Aorta (tissue), 5 donors: Measurements from ENCODE around the gene NPAS2. TPM values are rescaled to one million over a fixed set of nuclear protein-coding genes. Genes with fewer than 3 reads are reported as not detected.

Source experiments
- ATAC-seq: fragments of 200-7000 bp; cut with Tn5 transposase; one replicate; pipeline ENCODE4 v1.9.1; 2022; ENCODE audit warnings: moderate library complexity; ENCODE audit not compliant: low FRiP score
- DNase-seq, 2 donors: peaks; one replicate each; pipeline ENCODE4 v3.0.0-alpha.2; 2020
- H3K27ac ChIP-seq, 2 donors: one replicate each; pipeline ENCODE4 v1.5.1; 2013; ENCODE audit warnings: low read length in 2 of 2, mild to moderate bottlenecking in 2 of 2, moderate library complexity in 2 of 2, control low read depth in 1 of 2, inconsistent platforms in 1 of 2, low read depth in 1 of 2
- H3K27me3 ChIP-seq, 2 donors: one replicate each; pipeline ENCODE4 v1.6.1; 2013; ENCODE audit warnings: control low read depth in 1 of 2, low read length in 1 of 2, mild to moderate bottlenecking in 1 of 2, moderate library complexity in 1 of 2; ENCODE audit not compliant: insufficient read depth in 2 of 2, control insufficient read depth in 1 of 2
- H3K36me3 ChIP-seq, 2 donors: one replicate each; pipeline ENCODE4 v1.6.1; 2013; ENCODE audit warnings: control low read depth in 1 of 2, low read length in 1 of 2, mild to moderate bottlenecking in 1 of 2; ENCODE audit not compliant: insufficient read depth in 2 of 2, control insufficient read depth in 1 of 2
- H3K4me1 ChIP-seq, 2 donors: one replicate each; pipeline ENCODE4 v1.6.1; 2013; ENCODE audit warnings: low read length in 2 of 2, control low read depth in 1 of 2, mild to moderate bottlenecking in 1 of 2, moderate library complexity in 1 of 2; ENCODE audit not compliant: insufficient read depth in 2 of 2, control insufficient read depth in 1 of 2
- H3K4me3 ChIP-seq, 2 donors: one replicate each; pipeline ENCODE4 v1.5.1; 2013; ENCODE audit warnings: low read length in 2 of 2, control low read depth in 1 of 2, mild to moderate bottlenecking in 1 of 2
- H3K9me3 ChIP-seq: one replicate; pipeline ENCODE4 v1.6.1; 2013; ENCODE audit warnings: mild to moderate bottlenecking, low read length; ENCODE audit not compliant: control insufficient read depth
- WGBS, 2 donors: extraction: QIAGEN DNeasy Blood & Tissue Kit; methylation state at CpG; one replicate each; pipeline ENCODE4 v1.1.7; 2013; 5-methylcytosine and 5-hydroxymethylcytosine counted together
- intact Hi-C, 2 donors: fragments of 100-400 bp; cut with DNase I; formaldehyde crosslinking; loops; one replicate each; pipeline versions ENCODE4 v1.14.2 to v1.15.0; 2022
- polyA plus RNA-seq, 2 donors: library from polyadenylated mRNA; stranded (reverse); fragments of 200-250 nt; gene quantifications; one replicate each; pipeline ENCODE4 v1.2.3, GENCODE V29; 2013
- total RNA-seq, 2 donors: library from RNA; stranded (reverse); fragmentation: NEBNext Ultra II Directional; extraction: Animal tissue kit (Norgen Biotek cat#: 25700); gene quantifications; one replicate each; pipeline ENCODE4 v1.2.1, GENCODE V29; 2021
- donor health status: healthy with polysubstance abuse.
- donor health status: Bipolar disorder and iron deficiency.
- donor health status: DM: no; HTN: no; CAD: no.
- donor health status: DM: no; HTN: no; CAD: no.
- donor health status: DM: yes; HTN: yes; CAD: no.

Gene NPAS2
- total and polyA plus RNA-seq, 4 donors = 7.8 to 42.0 (median 24.2) TPM

DNA sequence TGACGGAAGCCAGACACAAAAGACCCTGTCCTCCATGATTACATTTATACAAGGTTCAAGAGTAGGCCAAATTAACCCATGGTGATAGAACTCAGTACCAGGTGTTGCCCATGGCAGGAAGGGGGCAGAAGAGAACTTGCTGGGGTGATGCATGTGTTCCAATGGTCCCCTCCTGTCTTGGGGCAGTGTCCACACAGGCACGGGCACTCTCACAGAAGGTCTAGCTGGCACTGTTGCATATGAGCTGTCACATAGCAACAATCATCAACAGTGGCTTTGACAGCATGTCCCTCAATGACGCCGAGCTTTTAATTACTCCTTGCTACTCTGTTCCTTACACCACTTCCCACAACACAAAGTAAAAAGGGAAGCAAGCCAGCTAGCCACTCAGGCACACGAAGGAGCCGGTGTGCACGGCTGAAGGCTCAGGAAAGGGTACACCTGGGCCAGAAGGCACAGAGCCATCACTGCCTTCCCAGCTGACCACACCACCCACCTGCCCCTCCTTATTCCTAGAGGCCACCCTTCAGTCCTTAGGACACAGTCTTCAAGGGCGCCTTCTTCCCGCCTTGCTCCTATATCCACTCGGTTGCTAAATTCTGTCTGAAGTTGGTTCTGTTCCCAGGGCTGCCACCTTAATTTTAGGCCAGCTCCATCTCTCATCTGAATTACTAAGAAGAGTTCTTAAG, 211.1 kb downstream of the NPAS2 start:
- Histone ChIP-seq H3K4me1 (no peaks in the 10 kb centered on the region), H3K4me3 (no peak overlapping the region), H3K9me3 (no peaks in the 10 kb centered on the region), H3K27me3 (no peaks in the 10 kb centered on the region), H3K27ac (no peak overlapping the region), H3K36me3 (peaks cover 0 to 6% of the 10 kb centered on the region in 2 donors)
- ATAC-seq (no peak), DNase-seq (no peak)
- 83 to 84% methylated on average over 10 of the region's 10 CpGs for WGBS, 2 donors
- intact Hi-C loops = no loop called here

DNA sequence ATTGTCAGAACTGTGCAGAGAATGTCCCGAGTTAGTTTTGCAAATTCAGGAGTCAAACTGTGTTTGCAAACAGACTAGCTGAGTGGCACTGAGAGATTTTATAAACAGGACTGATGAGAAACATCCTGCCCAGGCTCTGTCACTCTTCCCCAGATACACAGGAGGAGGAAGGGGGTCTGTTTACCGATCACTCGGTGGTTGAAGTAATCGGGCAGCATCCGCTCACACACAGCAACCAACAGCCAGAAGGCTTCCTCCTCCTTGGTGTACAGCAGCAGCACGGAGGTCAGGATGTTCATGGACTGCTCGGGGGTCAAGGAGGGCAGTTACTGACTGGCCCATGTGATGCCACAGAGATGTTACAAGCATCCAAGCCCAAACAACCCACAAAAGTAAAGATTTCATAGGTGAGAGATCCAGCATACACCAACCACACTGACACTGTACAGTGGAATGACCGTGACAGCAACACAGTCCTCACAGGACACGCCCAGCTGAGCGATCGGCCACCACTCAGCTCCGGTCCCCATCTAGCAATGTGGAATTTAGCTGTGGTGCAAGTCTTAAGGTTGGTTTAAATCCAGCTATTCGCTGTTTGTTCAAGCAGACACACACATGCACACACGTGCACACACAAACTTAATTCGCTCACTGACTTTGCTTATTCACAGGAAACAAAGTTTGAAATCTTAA, 212.3 kb downstream of the NPAS2 start:
- no peak for ATAC-seq
- Histone ChIP-seq H3K36me3 (peaks cover 0 to 6% of the 10 kb centered on the region in 2 donors), H3K9me3 (no peaks in the 10 kb centered on the region), H3K4me3 (no peak overlapping the region), H3K4me1 (no peaks in the 10 kb centered on the region), H3K27ac (no peak overlapping the region), H3K27me3 (no peaks in the 10 kb centered on the region)
- intact Hi-C loops = no loop called here
- no peak for DNase-seq
- 87 to 90% methylated on average over 14 to 15 of the region's 15 CpGs for WGBS, 2 donors

DNA sequence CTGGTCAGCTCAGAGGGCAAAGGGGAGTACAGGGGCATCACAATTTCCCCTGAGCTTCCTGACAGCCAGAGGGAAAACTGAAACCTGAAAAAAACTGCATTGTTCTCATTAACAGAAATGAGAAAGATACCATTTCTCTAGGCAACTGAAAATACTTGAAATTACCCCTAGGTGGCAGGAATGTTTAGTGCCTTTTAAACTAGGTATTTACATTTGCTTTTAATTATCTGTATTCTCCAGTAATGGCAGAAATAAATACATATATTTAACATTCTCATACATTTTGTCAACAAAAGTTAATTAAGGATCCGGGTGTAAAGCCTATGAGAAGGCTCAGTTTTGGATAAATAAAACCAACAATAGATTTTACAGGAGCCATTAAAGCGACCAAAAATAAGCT, 216.6 kb downstream of the NPAS2 start:
- intact Hi-C loops = loop anchor here (1.0 to 5.0 kb wide), 4 partner anchors 116 to 171 kb away; partner anchors contain the start of gene TBC1D8 (in 1 of the 2)
- peaks cover 0 to 13% of the 10 kb centered on the region in 2 donors for H3K36me3 ChIP-seq
- 69 to 71% methylated on average over 2 of the region's 2 CpGs for WGBS, 2 donors

DNA sequence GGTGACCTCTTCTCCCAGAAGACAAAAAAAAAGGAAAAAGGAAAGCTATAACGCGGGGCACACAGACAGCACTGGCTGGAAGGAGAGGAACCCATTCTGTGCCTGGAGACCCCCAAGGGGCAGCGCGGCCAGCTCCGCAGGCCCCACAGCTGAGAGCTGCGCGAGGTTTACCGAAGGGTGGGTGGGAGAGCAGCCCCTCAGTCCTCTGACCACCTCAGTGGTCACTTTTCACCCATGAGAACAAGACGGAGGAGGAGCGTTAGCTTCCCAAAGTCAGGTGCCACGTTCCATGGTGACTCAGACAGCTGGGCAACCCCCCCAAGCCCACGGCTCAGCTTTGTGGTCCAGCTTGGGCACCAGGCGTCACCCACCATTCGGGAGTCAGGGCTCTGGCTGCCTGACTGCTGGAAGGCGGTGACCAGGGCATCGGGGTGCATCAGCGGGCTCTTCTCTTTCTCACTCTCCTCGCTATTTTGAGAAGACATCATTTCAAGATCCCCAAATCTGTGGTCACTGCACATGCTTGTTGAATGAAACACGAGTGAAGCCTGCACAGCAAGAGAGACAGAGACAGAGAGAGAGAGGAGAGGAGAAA, 217.3 kb downstream of the NPAS2 start:
- Histone ChIP-seq H3K36me3 (peaks cover 0 to 13% of the 10 kb centered on the region in 2 donors), H3K9me3 (no peaks in the 10 kb centered on the region), H3K27me3 (no peaks in the 10 kb centered on the region), H3K27ac (no peak overlapping the region), H3K4me3 (no peak overlapping the region), H3K4me1 (no peaks in the 10 kb centered on the region)
- intact Hi-C loops = loop anchor here (2.0 to 5.0 kb wide), 3 partner anchors 115 to 170 kb away; partner anchors contain the start of gene TBC1D8 (in 1 of the 2)
- no peak for ATAC-seq
- 92 to 94% methylated on average over 19 of the region's 19 CpGs for WGBS, 2 donors
- DNase-seq = no peak

More for the DNA sequence above, 216.6 kb downstream of the NPAS2 start:
- DNase-seq (no peak), ATAC-seq (no peak)
- no peak overlapping the region for H3K4me3 ChIP-seq
- H3K27me3 ChIP-seq = no peaks in the 10 kb centered on the region
- H3K4me1 ChIP-seq = no peaks in the 10 kb centered on the region
- H3K9me3 ChIP-seq = no peaks in the 10 kb centered on the region
- no peak overlapping the region for H3K27ac ChIP-seq

DNA sequence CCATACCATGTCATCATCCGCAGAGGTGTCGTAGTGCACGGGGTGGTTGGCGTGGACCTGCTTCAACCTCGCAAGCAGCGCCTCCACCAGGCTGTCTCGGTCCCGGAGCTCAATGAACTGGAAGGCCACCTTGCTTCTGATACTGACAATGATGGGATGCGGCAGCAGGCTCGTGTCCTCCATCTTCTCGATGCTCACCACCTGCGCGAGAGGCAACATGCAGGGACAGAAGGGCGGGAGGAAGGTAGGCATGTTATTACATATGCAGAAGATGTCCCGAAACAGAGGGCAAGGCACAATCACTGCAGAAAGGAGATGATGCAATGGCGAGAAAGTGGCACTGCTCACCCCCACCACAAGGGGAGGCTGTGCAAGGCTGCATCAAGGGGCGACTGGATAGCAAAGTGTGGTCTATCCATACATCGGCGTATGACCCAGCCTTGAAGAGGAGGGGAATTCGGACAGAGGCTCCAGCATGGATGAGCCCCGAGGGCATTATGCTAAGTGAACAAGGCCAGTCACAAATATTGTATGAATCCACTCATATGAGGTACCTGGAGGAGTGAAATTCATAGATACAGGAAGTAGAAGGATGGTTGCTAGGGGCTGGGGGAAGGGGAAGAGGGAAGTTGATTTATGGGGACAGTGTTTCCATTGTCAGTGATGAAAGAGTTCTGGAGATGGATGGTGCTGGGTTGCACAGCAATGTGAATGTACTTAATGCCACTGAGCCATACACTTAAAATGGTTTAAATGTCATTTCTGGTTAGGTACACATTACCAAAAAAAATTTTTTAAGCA, 218.7 kb downstream of the NPAS2 start:
- Histone ChIP-seq H3K4me3 (no peak overlapping the region), H3K4me1 (no peaks in the 10 kb centered on the region), H3K27me3 (no peaks in the 10 kb centered on the region), H3K27ac (no peak overlapping the region), H3K9me3 (no peaks in the 10 kb centered on the region), H3K36me3 (peaks cover 0 to 13% of the 10 kb centered on the region in 2 donors)
- no peak for ATAC-seq
- 91 to 92% methylated on average over 21 of the region's 21 CpGs for WGBS, 2 donors
- intact Hi-C loops = loop anchor here in 1 of 2 donors (5.0 kb wide), 2 partner anchors 114 to 169 kb away; partner anchors contain the start of gene TBC1D8
- peak in 1 of 2 donors; percentile 68 for DNase-seq

DNA sequence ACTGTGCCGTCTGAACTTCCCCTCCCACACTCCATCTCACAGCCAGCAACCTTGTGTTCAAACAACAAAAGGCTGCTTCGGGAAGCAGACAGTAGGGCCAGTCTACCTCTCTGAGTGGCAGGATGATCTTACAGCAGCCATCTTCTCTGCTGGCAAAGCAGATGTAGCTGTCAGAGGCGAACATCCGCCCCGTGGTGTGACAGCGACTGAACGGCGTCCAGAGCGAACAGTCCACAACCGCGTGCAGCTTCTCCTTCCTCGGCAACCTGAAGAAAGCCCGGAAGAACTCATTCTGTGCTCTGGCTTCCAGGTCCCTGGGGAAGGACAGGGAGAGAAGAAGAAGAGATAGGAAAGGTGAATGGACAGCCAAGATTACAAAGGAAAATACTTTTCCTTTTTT, 220.1 kb downstream of the NPAS2 start:
- Histone ChIP-seq H3K9me3 (no peaks in the 10 kb centered on the region), H3K4me3 (no peak overlapping the region), H3K27me3 (no peaks in the 10 kb centered on the region), H3K27ac (no peak overlapping the region), H3K4me1 (no peaks in the 10 kb centered on the region), H3K36me3 (peaks cover 0 to 9% of the 10 kb centered on the region in 2 donors)
- ATAC-seq (no peak), DNase-seq (peak in 1 of 2 donors; percentile 68)
- intact Hi-C loops = no loop called here
- WGBS, 2 donors = 84 to 87% methylated on average over 13 of the region's 13 CpGs

DNA sequence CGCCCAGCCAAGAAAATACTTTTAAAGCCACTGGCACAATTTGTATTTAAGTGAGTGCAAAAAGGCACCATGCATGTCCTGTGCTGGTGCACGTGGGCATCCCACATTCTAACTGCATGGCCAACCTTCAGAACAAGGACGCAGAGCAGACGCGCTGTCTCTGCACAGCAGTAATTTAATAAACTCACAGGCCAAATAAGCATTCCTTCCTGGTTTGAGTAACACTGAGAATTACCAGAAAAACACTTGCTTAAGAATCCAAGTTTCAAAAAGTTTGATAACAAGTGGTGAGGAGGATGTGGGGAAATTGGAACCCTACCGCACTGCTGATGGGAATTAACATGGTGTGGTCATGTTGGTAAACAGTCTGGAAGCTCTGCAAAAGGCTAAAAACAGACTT, 220.8 kb downstream of the NPAS2 start:
- WGBS, 2 donors = 93 to 95% methylated on average over 6 of the region's 6 CpGs
- H3K36me3 ChIP-seq = peaks cover 0 to 7% of the 10 kb centered on the region in 2 donors

DNA sequence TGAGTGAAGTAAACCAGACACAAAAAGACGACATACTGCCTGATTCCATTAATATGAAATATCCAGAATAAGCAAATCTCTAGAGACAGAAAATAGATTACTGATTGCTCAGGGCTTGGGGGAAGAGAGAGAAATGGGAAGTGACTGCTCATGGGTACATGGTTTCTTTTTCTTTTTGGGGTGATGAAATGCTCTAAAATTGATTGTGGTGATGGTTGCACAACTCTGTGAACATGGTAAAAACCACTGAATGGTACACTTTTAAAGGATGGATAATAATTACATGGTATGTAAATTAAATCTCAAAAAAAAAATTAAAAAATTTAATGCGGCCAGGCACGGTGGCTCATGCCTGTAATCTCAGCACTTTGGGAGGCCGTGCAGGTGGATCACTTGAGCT, 221.5 kb downstream of the NPAS2 start:
- Histone ChIP-seq H3K4me3 (no peak overlapping the region), H3K27me3 (no peaks in the 10 kb centered on the region), H3K27ac (no peak overlapping the region), H3K36me3 (peaks cover 0 to 7% of the 10 kb centered on the region in 2 donors), H3K9me3 (no peaks in the 10 kb centered on the region), H3K4me1 (no peaks in the 10 kb centered on the region)
- no peak for ATAC-seq
- intact Hi-C loops = no loop called here
- WGBS, 2 donors = 89 to 94% methylated on average over 4 of the region's 4 CpGs
- DNase-seq = no peak

More for the DNA sequence above, 220.8 kb downstream of the NPAS2 start:
- intact Hi-C loops = no loop called here
- H3K4me3 ChIP-seq = no peak overlapping the region
- DNase-seq = no peak
- no peaks in the 10 kb centered on the region for H3K27me3 ChIP-seq
- no peaks in the 10 kb centered on the region for H3K4me1 ChIP-seq
- H3K27ac ChIP-seq = no peak overlapping the region
- no peak for ATAC-seq
- H3K9me3 ChIP-seq = no peaks in the 10 kb centered on the region
